GM12878 (cell line): ENCODE results near the gene ANKRD53. TPM values are rescaled to one million over a fixed set of nuclear protein-coding genes. Genes with fewer than 3 reads are reported as not detected.

Experiments
- ATAC-seq: fragments of 200-7000 bp; cut with Tn5 transposase; 3 replicates; pipeline ENCODE4 v1.9.1; 2020; ENCODE audit warnings: mild to moderate bottlenecking, moderate library complexity
- BruUV-seq: library from RNA; stranded (reverse); fragments of 400-500 nt; replicated peaks from 2 replicates; lab custom pipeline; 2021; lab: Mats Ljungman, UMichigan
- CTCF ChIA-PET: fragments of 300-600 bp; sonication (Branson Sonifier 250); formaldehyde crosslinking; extraction: SDS; loops from one replicate; lab custom pipeline; 2021; ENCODE audit warnings: inconsistent platforms; lab: Yijun Ruan, JAX
- POLR2A ChIA-PET: fragments of 350-600 bp; formaldehyde crosslinking; extraction: SDS; loops from one replicate; lab custom pipeline; 2021; ENCODE audit warnings: inconsistent platforms; lab: Charles Lee
- RAD21 ChIA-PET: fragments of 300-600 bp; sonication (Branson Sonifier 250); formaldehyde crosslinking; loops from one replicate; lab custom pipeline; 2023; ENCODE audit warnings: antibody characterized with exemption; ENCODE audit not compliant: unreplicated experiment; lab: Charles Lee
- SMC1A ChIA-PET: fragments of 300-600 bp; sonication (Branson Sonifier 250); formaldehyde crosslinking; loops from one replicate; lab custom pipeline; 2023; ENCODE audit not compliant: unreplicated experiment, uncharacterized antibody; lab: Charles Lee
- DNase-seq: peaks from one replicate; pipeline ENCODE4 v3.0.0-alpha.2; 2011; ENCODE audit warnings: low read depth, low spot score
- FAIRE-seq: peaks from 3 replicates; lab custom pipeline; 2011; peaks lifted over from hg19 to GRCh38; lab: Jason Lieb, UNC
- H2AFZ ChIP-seq: 2 replicates; pipeline ENCODE4 v1.6.0; 2011; ENCODE audit warnings: low read depth, low read length, control low read depth; ENCODE audit not compliant: control insufficient read depth
- H3K27ac ChIP-seq: 2 replicates; pipeline ENCODE4 v1.5.1; 2011; ENCODE audit warnings: control low read depth; ENCODE audit not compliant: control insufficient read depth, insufficient read depth
- H3K27me3 ChIP-seq, 2 experiments: replicated peaks in 1 of 2; 2 replicates each; pipeline versions ENCODE4 v1.6.0 to v1.6.1; 2011; ENCODE audit warnings: low read length in 1 of 2; ENCODE audit not compliant: control insufficient read depth in 2 of 2, insufficient read depth in 2 of 2
- H3K36me3 ChIP-seq, 2 experiments: 2 replicates each; pipeline ENCODE4 v1.5.1; 2011; ENCODE audit warnings: low read length in 1 of 2; ENCODE audit not compliant: control insufficient read depth in 2 of 2, insufficient read depth in 2 of 2
- H3K4me1 ChIP-seq: 2 replicates; pipeline ENCODE4 v1.6.1; 2011; ENCODE audit warnings: mild to moderate bottlenecking, low read length, moderate library complexity, mixed read lengths; ENCODE audit not compliant: control insufficient read depth, insufficient read depth
- H3K4me2 ChIP-seq: 2 replicates; pipeline ENCODE4 v1.6.0; 2011; ENCODE audit warnings: control low read depth; ENCODE audit not compliant: control insufficient read depth, insufficient read depth
- H3K4me3 ChIP-seq: fragments of 200-600 bp; sonication (generic); 2 replicates; pipeline ENCODE4 v1.5.1; 2016
- H3K79me2 ChIP-seq: 2 replicates; pipeline ENCODE4 v1.6.0; 2011; ENCODE audit warnings: low read length; ENCODE audit not compliant: control insufficient read depth, insufficient read depth
- H3K9ac ChIP-seq: 2 replicates; pipeline ENCODE4 v1.8.0; 2011; ENCODE audit warnings: low read length, control low read depth, mixed read lengths; ENCODE audit not compliant: control insufficient read depth, insufficient read depth
- H3K9me3 ChIP-seq: replicated peaks from 3 replicates; pipeline ENCODE4 v1.5.1; 2011; ENCODE audit warnings: mild to moderate bottlenecking, low read length; ENCODE audit not compliant: control insufficient read depth, insufficient read depth
- H4K20me1 ChIP-seq: 2 replicates; pipeline ENCODE4 v1.6.0; 2011; ENCODE audit not compliant: control insufficient read depth, insufficient read depth
- ATF7 ChIP-seq: fragments of 450-650 bp; IDR thresholded peaks from 2 replicates; pipeline ENCODE4 v1.6.1; 2016; ENCODE audit warnings: low read depth, mild to moderate bottlenecking
- CREB1 ChIP-seq: IDR thresholded peaks from 2 replicates; pipeline ENCODE4 v1.6.1; 2012; ENCODE audit warnings: low read depth, mild to moderate bottlenecking, inconsistent platforms
- E2F4 ChIP-seq: IDR thresholded peaks from 2 replicates; pipeline ENCODE4 v1.6.1; 2012; ENCODE audit warnings: low read depth, low read length, improper control_type of control experiment
- EGR1 ChIP-seq, 2 experiments: IDR thresholded peaks; 1 replicate in 1 of 2; 2 replicates in 1 of 2; pipeline ENCODE4 v1.6.1; 2011 to 2012; ENCODE audit warnings: low read depth in 2 of 2, low read length in 2 of 2, borderline replicate concordance in 1 of 2, mild to moderate bottlenecking in 1 of 2, moderate library complexity in 1 of 2
- ETV6 ChIP-seq, 2 experiments: fragments of 450-650 bp in 1 of 2; IDR thresholded peaks in 1 of 2; conservative IDR thresholded peaks in 1 of 2; 2 replicates each; pipeline ENCODE4 v1.6.1; 2014; ENCODE audit warnings: antibody characterized with exemption in 1 of 2, borderline replicate concordance in 1 of 2, low read depth in 1 of 2, mild to moderate bottlenecking in 1 of 2, moderate library complexity in 1 of 2
- GABPA ChIP-seq: IDR thresholded peaks from 2 replicates; pipeline ENCODE4 v1.6.1; 2014; ENCODE audit warnings: antibody characterized with exemption, low read depth, mild to moderate bottlenecking, inconsistent platforms
- HSF1 ChIP-seq: fragments of 150-350 bp; IDR thresholded peaks from 2 replicates; pipeline ENCODE4 v1.6.1; 2014; ENCODE audit warnings: mild to moderate bottlenecking, low read depth, low read length
- MEF2B ChIP-seq: fragments of 450-650 bp; IDR thresholded peaks from 2 replicates; pipeline ENCODE4 v1.6.1; 2018; ENCODE audit warnings: mild to moderate bottlenecking, moderate library complexity; ENCODE audit not compliant: partially characterized antibody, poor library complexity, severe bottlenecking
- NBN ChIP-seq: fragments of 450-650 bp; IDR thresholded peaks from 2 replicates; pipeline ENCODE4 v1.6.1; 2016
- RAD51 ChIP-seq: fragments of 450-650 bp; IDR thresholded peaks from 2 replicates; pipeline ENCODE4 v1.6.1; 2016; ENCODE audit warnings: moderate library complexity, mild to moderate bottlenecking, inconsistent platforms
- SUZ12 ChIP-seq: fragments of 200-600 bp; sonication (generic); IDR thresholded peaks from one replicate; pipeline ENCODE4 v1.6.1; 2018; ENCODE audit warnings: antibody characterized with exemption, mild to moderate bottlenecking; ENCODE audit not compliant: unreplicated experiment
- ZBTB33 ChIP-seq: fragments of 450-650 bp; IDR thresholded peaks from 2 replicates; pipeline ENCODE4 v1.6.1; 2017; ENCODE audit warnings: mild to moderate bottlenecking
- ZNF24 ChIP-seq: fragments of 450-650 bp; IDR thresholded peaks from 2 replicates; pipeline ENCODE4 v1.6.1; 2017; ENCODE audit warnings: antibody characterized with exemption, mild to moderate bottlenecking
- WGBS: methylation state at CpG from one replicate; pipeline ENCODE4 v1.1.6; 2016; ENCODE audit warnings: low lambda C conversion rate; ENCODE audit not compliant: insufficient replicate concordance, insufficient coverage; ENCODE audit errors: missing lambda C conversion rate; 5-methylcytosine and 5-hydroxymethylcytosine counted together
- in situ Hi-C: fragments of 300-500 bp; cut with MboI; formaldehyde crosslinking; loops from 9 replicates; pipeline ENCODE4 v1.14.3; 2018; ENCODE audit warnings: mixed read lengths
- intact Hi-C: fragments of 100-400 bp; cut with micrococcal nuclease; formaldehyde crosslinking; loops from one replicate; pipeline ENCODE4 v1.14.2; 2022; ENCODE audit not compliant: unreplicated experiment
- polyA plus RNA-seq, 11 experiments: library from polyadenylated mRNA; depleted of rRNA in 4 of 11; unstranded in 6 of 11; stranded (reverse) in 5 of 11; fragments of >200 nt; fragmentation: Nextera tagmentation in 4 of 11; fragmentation: Illumina TruSeq in 1 of 11; extraction: Ambion mirVana in 4 of 11; extraction: Trizol in 1 of 11; gene quantifications; 1 replicate in 1 of 11; 2 replicates in 10 of 11; pipeline versions ENCODE4 v1.2.1 to v1.2.3, GENCODE V29; 2011 to 2016; ENCODE audit warnings: inconsistent platforms in 2 of 11, missing spikeins in 2 of 11, low read depth in 1 of 11
- total RNA-seq, 4 experiments: library from RNA; depleted of rRNA in 3 of 4; stranded (reverse); fragments of >200 nt in 3 of 4; fragmentation: Illumina TruSeq in 1 of 4; extraction: Trizol in 1 of 4; gene quantifications; 2 replicates each; pipeline versions ENCODE4 v1.2.1 to v1.2.3, GENCODE V29; 2013 to 2021
- TF ChIP-seq, protein P1 (sequence below): fragments of 450-650 bp; IDR thresholded peaks from 2 replicates; pipeline ENCODE4 v1.6.1; 2017; ENCODE audit warnings: low read depth, mild to moderate bottlenecking, moderate library complexity

Gene ANKRD53
- total and polyA plus RNA-seq, 10 of the 15 experiments (the other 5 are each of a cell fraction or from before 2014, with no cell fraction given), result 0.04 TPM; not detected in 8

GRCh38 chr2:70965506-70965905 lies 12.9 kb upstream of the ANKRD53 start:
- DNase-seq (no peak), ATAC-seq (no peak), FAIRE-seq (no peak)
- H4K20me1 ChIP-seq, result no peaks in the 10 kb centered on the region
- no peak overlapping the region for H3K4me2 ChIP-seq
- H3K79me2 ChIP-seq, result no peaks in the 10 kb centered on the region
- H3K36me3 ChIP-seq, result no peaks in the 10 kb centered on the region
- ChIA-PET RAD21 (interaction anchor here (0.6 kb wide), 1 partner anchor 105 kb away, joined by 3 read pairs; no protein-coding TSS in a partner anchor), SMC1A (interaction anchor here (0.6 to 2.3 kb wide), 5 partner anchors 12 to 170 kb away, joined by 3 to 9 read pairs (median 5); no protein-coding TSS in a partner anchor), POLR2A (interaction anchor here (0.6 kb wide), 1 partner anchor 464 kb away, joined by 3 read pairs; no protein-coding TSS in a partner anchor), CTCF (interaction anchor here (0.6 to 6.7 kb wide), 12 partner anchors 10 to 545 kb away, joined by 3 to 72 read pairs (median 6); partner anchors contain the start of gene ANKRD53)
- no peak overlapping the region for H3K27ac ChIP-seq
- H3K27me3 ChIP-seq, result peaks cover 0 to 3% of the 10 kb centered on the region in 2 experiments; a peak in 1 of 4 replicates
- WGBS, result 68% methylated on average over 13 of the region's 14 CpGs
- BruUV-seq, result no TSS peak
- H3K4me1 ChIP-seq, result no peaks in the 10 kb centered on the region
- intact Hi-C loops, result no loop called here
- in situ Hi-C loops, result no loop called here
- H3K9ac ChIP-seq, result no peak overlapping the region
- peak overlapping the region; percentile 74; the same call in 1 of the 2 replicates for H3K4me3 ChIP-seq
- no peaks in the 10 kb centered on the region for H3K9me3 ChIP-seq
- peak overlapping the region; percentile 80; the same call in 1 of the 2 replicates for H2AFZ ChIP-seq
- TF ChIP-seq CREB1, result no peak
- TF ChIP-seq ZBTB33, result no peak
- no peak for TF ChIP-seq MEF2B
- no peak for TF ChIP-seq GABPA
- TF ChIP-seq ETV6 (conservative IDR thresholded peaks at IDR 0.05 in 1 of 2, IDR thresholded peaks at IDR 0.05 in 1 of 2; ENCODE audit: borderline replicate concordance in 1 of 2, low read depth in 1 of 2), result no peak
- TF ChIP-seq HSF1, result no peak
- no peak for TF ChIP-seq NBN
- TF ChIP-seq, protein P1, sequence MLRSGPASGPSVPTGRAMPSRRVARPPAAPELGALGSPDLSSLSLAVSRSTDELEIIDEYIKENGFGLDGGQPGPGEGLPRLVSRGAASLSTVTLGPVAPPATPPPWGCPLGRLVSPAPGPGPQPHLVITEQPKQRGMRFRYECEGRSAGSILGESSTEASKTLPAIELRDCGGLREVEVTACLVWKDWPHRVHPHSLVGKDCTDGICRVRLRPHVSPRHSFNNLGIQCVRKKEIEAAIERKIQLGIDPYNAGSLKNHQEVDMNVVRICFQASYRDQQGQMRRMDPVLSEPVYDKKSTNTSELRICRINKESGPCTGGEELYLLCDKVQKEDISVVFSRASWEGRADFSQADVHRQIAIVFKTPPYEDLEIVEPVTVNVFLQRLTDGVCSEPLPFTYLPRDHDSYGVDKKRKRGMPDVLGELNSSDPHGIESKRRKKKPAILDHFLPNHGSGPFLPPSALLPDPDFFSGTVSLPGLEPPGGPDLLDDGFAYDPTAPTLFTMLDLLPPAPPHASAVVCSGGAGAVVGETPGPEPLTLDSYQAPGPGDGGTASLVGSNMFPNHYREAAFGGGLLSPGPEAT, result no peak
- no peak for TF ChIP-seq SUZ12
- no peak for TF ChIP-seq E2F4
- no peak for TF ChIP-seq ATF7
- TF ChIP-seq EGR1 (IDR thresholded peaks at IDR 0.05; ENCODE audit: borderline replicate concordance in 1 of 2, low read depth in 2 of 2, low read length in 2 of 2), result no peak
- no peak for TF ChIP-seq ZNF24
- TF ChIP-seq RAD51, result no peak
